Transverse colon (tissue), 4 donors: ENCODE measurements around the gene PLEKHM2. TPM values are rescaled to one million over a fixed set of nuclear protein-coding genes. Genes with fewer than 3 reads are reported as not detected.

ENCODE experiments used
- DNase-seq: peaks from one replicate; pipeline ENCODE4 v3.0.0-alpha.2; 2019
- H3K27ac ChIP-seq, 4 donors: fragments of 200-600 bp; sonication (generic); 2 replicates each; pipeline ENCODE4 v1.5.1; 2016 to 2018; ENCODE audit warnings: inconsistent platforms in 4 of 4
- H3K27me3 ChIP-seq: fragments of 200-600 bp; sonication (generic); 2 replicates; pipeline ENCODE4 v1.5.1; 2017; ENCODE audit warnings: inconsistent platforms
- H3K36me3 ChIP-seq, 4 donors: fragments of 200-600 bp; sonication (generic); 2 replicates each; pipeline ENCODE4 v1.5.1; 2017 to 2019; ENCODE audit warnings: inconsistent platforms in 4 of 4
- H3K4me1 ChIP-seq, 4 donors: fragments of 200-600 bp; sonication (generic); 2 replicates each; pipeline ENCODE4 v1.5.1; 2017 to 2020; ENCODE audit warnings: inconsistent platforms in 4 of 4
- H3K4me3 ChIP-seq, 4 donors: fragments of 200-600 bp; sonication (generic); 1 replicate in 1 of 4; 2 replicates in 3 of 4; pipeline versions ENCODE4 v1.5.1 to v1.6.1; 2017 to 2019; ENCODE audit warnings: inconsistent platforms in 4 of 4
- H3K9me3 ChIP-seq, 2 donors: fragments of 200-600 bp; sonication (generic); 2 replicates each; pipeline ENCODE4 v1.5.1; 2017 to 2019; ENCODE audit warnings: inconsistent platforms in 2 of 2
- CTCF ChIP-seq, 5 experiments: fragments of 200-600 bp in 3 of 5; fragments of 450-650 bp in 2 of 5; sonication (generic) in 3 of 5; IDR thresholded peaks; 1 replicate in 2 of 5; 2 replicates in 3 of 5; pipeline ENCODE4 v1.5.1; 2016 to 2017; ENCODE audit warnings: antibody characterized with exemption in 5 of 5, inconsistent platforms in 3 of 5, mild to moderate bottlenecking in 2 of 5, moderate library complexity in 1 of 5
- EP300 ChIP-seq: sonication (generic); formaldehyde crosslinking; IDR thresholded peaks from one replicate; pipeline ENCODE4 v1.6.1; 2017; ENCODE audit warnings: antibody characterized with exemption, low read depth
- POLR2A ChIP-seq: fragments of 450-650 bp; IDR thresholded peaks from one replicate; pipeline ENCODE4 v1.6.1; 2016; ENCODE audit warnings: antibody characterized with exemption, mild to moderate bottlenecking, moderate library complexity
- POLR2AphosphoS5 ChIP-seq, 3 donors: sonication (generic); formaldehyde crosslinking; IDR thresholded peaks; one replicate each; pipeline ENCODE4 v1.6.1; 2016; ENCODE audit warnings: antibody characterized with exemption in 3 of 3
- WGBS, 2 donors: methylation state at CpG; one replicate each; pipeline ENCODE4 v1.1.5; 2018; ENCODE audit warnings: low coverage in 1 of 2; 5-methylcytosine and 5-hydroxymethylcytosine counted together
- in situ Hi-C, 4 donors: fragments of 200-750 bp; cut with MboI; loops; one replicate each; pipeline versions ENCODE4 v1.15.0 to v1.15.1; 2017; ENCODE audit warnings: low sequenced_read_pairs in 3 of 4, low pct_ligation_motif_present in 1 of 4, low pct_unique_long_range_greater_than_20kb in 1 of 4
- intact Hi-C: fragments of 100-400 bp; cut with DNase I; formaldehyde crosslinking; loops from one replicate; pipeline ENCODE4 v1.15.1; 2023; ENCODE audit warnings: low total_unique reads
- total RNA-seq, 4 donors: library from RNA; depleted of rRNA; stranded (reverse); fragments of >200 nt; gene quantifications; one replicate each; pipeline ENCODE4 v1.1.0, GENCODE V29; 2016

PLEKHM2 gene
- total RNA-seq, 4 donors from 2014 or later, result 27.7 to 40.3 (median 33.0) TPM

DNA sequence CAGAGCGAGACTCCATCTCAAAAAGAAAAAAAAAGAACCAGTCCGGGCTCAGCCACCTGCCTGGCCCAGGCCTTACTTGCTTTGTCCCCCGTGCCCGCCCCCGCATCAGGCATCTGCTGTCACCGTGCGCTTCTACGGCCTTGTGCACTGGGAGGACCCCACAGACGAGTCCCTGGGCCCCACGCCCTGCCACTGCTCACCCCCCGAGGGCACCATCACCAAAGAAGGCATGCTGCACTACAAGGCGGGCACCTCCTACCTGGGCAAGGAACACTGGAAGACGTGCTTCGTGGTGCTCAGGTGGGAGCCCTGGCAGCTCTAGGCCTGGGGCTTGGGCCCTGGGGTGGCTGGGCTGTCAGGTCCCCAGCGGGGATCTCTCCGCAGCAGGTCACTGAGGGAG is 46.3 kb downstream of the PLEKHM2 start:
- no peak for TF ChIP-seq POLR2AphosphoS5 (IDR thresholded peaks at IDR 0.05)
- TF ChIP-seq CTCF (IDR thresholded peaks at IDR 0.05), result no peak
- no peak for TF ChIP-seq POLR2A
- no peak for TF ChIP-seq EP300
- Histone ChIP-seq H3K36me3 (peaks cover 0 to 58% (median 28%) of the 10 kb centered on the region in 4 donors), H3K4me1 (peaks cover 6 to 8% (median 7%) of the 10 kb centered on the region in 4 donors), H3K27ac (no peak overlapping the region), H3K9me3 (no peaks in the 10 kb centered on the region), H3K4me3 (no peak overlapping the region), H3K27me3 (no peaks in the 10 kb centered on the region)
- in situ Hi-C loops (no loop called here), intact Hi-C loops (no loop called here)
- WGBS, 2 donors, result 95 to 100% methylated on average over 1 to 16 of the region's 16 CpGs
- no peak for DNase-seq

- TF ChIP-seq CTCF (IDR thresholded peaks at IDR 0.05) (no peak), POLR2A (no peak), EP300 (no peak), POLR2AphosphoS5 (IDR thresholded peaks at IDR 0.05) (no peak)
- Histone ChIP-seq H3K4me1 (peaks cover 10 to 13% (median 12%) of the 10 kb centered on the region in 4 donors), H3K4me3 (no peak overlapping the region), H3K27ac (no peak overlapping the region), H3K27me3 (no peaks in the 10 kb centered on the region), H3K36me3 (peaks cover 0 to 53% (median 26%) of the 10 kb centered on the region in 4 donors), H3K9me3 (no peaks in the 10 kb centered on the region)
- WGBS, 2 donors, result 87% methylated on average over 10 of the region's 16 CpGs; no CpG with 5 or more reads in 1 of the 2 donors
- DNase-seq, result no peak
- intact Hi-C loops, result no loop called here
- in situ Hi-C loops, result no loop called here
Observed at GRCh38 chr1:15730936-15731335, 46.8 kb downstream of the PLEKHM2 start.

DNA sequence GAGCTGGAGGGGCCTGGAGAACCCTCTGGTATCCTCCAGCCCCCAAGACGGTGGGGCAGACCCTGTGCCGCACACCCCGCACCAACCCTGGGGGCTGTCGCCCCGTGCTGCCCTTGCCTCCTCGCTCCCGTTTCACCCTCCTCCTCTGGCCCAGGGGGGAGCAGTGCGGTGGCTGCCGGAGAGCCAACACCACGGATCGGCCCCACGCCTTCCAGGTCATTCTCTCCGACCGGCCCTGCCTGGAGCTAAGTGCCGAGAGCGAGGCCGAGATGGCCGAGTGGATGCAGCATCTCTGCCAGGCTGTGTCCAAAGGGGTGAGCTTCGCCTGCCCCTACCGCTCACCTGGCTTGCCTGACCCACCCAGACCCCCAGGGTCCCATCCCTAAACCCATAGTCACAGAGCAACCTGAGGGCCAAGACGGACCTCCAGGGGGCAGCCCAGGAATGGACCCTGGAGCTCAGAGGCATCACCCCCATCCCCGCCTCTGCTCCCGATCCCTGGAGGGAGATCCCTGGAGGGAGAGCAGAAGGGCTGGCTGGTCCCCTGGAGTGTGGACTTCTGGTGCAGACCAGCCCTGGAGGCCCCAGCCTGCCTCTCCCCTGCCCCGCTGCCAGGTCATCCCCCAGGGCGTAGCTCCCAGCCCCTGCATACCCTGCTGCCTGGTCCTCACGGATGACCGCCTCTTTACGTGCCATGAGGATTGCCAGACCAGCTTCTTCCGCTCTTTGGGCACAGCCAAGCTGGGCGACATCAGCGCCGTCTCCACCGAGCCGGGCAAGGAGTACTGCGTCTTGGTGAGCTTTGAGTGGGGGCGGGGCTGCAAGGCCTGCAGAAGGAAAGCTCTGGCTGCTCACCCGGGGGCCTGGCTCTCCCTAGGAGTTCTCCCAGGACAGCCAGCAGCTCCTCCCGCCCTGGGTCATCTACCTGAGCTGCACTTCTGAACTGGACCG is 47.9 kb downstream of the PLEKHM2 start:
- Histone ChIP-seq H3K4me1 (peaks cover 11 to 22% (median 21%) of the 10 kb centered on the region in 4 donors), H3K36me3 (peaks cover 0 to 50% (median 24%) of the 10 kb centered on the region in 4 donors), H3K27me3 (no peaks in the 10 kb centered on the region), H3K27ac (no peak overlapping the region), H3K9me3 (no peaks in the 10 kb centered on the region), H3K4me3 (no peak overlapping the region)
- no peak for DNase-seq
- TF ChIP-seq EP300 (no peak), POLR2A (no peak), CTCF (IDR thresholded peaks at IDR 0.05) (no peak), POLR2AphosphoS5 (IDR thresholded peaks at IDR 0.05) (no peak)
- WGBS, 2 donors, result 94% methylated on average over 38 of the region's 39 CpGs; no CpG with 5 or more reads in 1 of the 2 donors
- intact Hi-C loops, result no loop called here
- in situ Hi-C loops, result no loop called here

GRCh38 chr1:15732686-15733081 is 48.6 kb downstream of the PLEKHM2 start:
- H3K9me3 ChIP-seq, result no peaks in the 10 kb centered on the region
- DNase-seq, result no peak
- peaks cover 11 to 29% (median 27%) of the 10 kb centered on the region in 4 donors for H3K4me1 ChIP-seq
- intact Hi-C loops, result no loop called here
- 78% methylated on average over 6 of the region's 7 CpGs; no CpG with 5 or more reads in 1 of the 2 donors for WGBS, 2 donors
- no peak overlapping the region for H3K4me3 ChIP-seq
- in situ Hi-C loops, result no loop called here
- no peaks in the 10 kb centered on the region for H3K27me3 ChIP-seq
- no peak overlapping the region for H3K27ac ChIP-seq
- TF ChIP-seq EP300, result no peak
- no peak for TF ChIP-seq POLR2AphosphoS5 (IDR thresholded peaks at IDR 0.05)
- TF ChIP-seq POLR2A, result no peak
- TF ChIP-seq CTCF (IDR thresholded peaks at IDR 0.05), result no peak
- H3K36me3 ChIP-seq, result peaks cover 0 to 44% (median 20%) of the 10 kb centered on the region in 4 donors
